Loucy (cell line): Measurements from ENCODE around the gene NPM1.

ENCODE experiments used
- H2AFZ ChIP-seq: fragments of 200-600 bp; sonication (generic); 2 replicates; pipeline ENCODE4 v1.6.0; 2016; ENCODE audit warnings: antibody characterized with exemption, mild to moderate bottlenecking, low read length, moderate library complexity
- H3F3A ChIP-seq: fragments of 200-600 bp; 2 replicates; pipeline ENCODE4 v1.6.0; 2016; ENCODE audit warnings: antibody characterized with exemption, low read depth, mild to moderate bottlenecking
- H3K27me3 ChIP-seq: fragments of 200-600 bp; sonication (generic); 2 replicates; pipeline ENCODE4 v1.6.1; 2014; ENCODE audit warnings: low read length, mild to moderate bottlenecking; ENCODE audit not compliant: insufficient read depth, poor library complexity, severe bottlenecking
- H3K36me3 ChIP-seq: fragments of 200-600 bp; sonication (generic); 2 replicates; pipeline ENCODE4 v1.6.1; 2016; ENCODE audit warnings: low read length; ENCODE audit not compliant: insufficient read depth
- H3K4me1 ChIP-seq: fragments of 200-600 bp; sonication (generic); 2 replicates; pipeline ENCODE4 v1.5.1; 2014; ENCODE audit warnings: low read length, mild to moderate bottlenecking; ENCODE audit not compliant: insufficient read depth, poor library complexity, severe bottlenecking
- H3K4me2 ChIP-seq: fragments of 200-600 bp; sonication (generic); 2 replicates; pipeline ENCODE4 v1.6.0; 2014; ENCODE audit warnings: antibody characterized with exemption, low read length, low read depth, mild to moderate bottlenecking; ENCODE audit not compliant: poor library complexity, severe bottlenecking
- H3K4me3 ChIP-seq: fragments of 200-600 bp; sonication (generic); 2 replicates; pipeline ENCODE4 v1.5.1; 2014; ENCODE audit warnings: low read length, mild to moderate bottlenecking, mixed read lengths; ENCODE audit not compliant: poor library complexity, severe bottlenecking
- H3K79me2 ChIP-seq: fragments of 200-600 bp; sonication (generic); 2 replicates; pipeline ENCODE4 v1.6.1; 2014; ENCODE audit warnings: low read length; ENCODE audit not compliant: insufficient read depth
- H3K9ac ChIP-seq: fragments of 200-600 bp; sonication (generic); 2 replicates; pipeline ENCODE4 v1.6.0; 2014; ENCODE audit warnings: mild to moderate bottlenecking, low read depth, low read length, moderate library complexity; ENCODE audit not compliant: poor library complexity, severe bottlenecking
- H3K9me2 ChIP-seq: fragments of 200-600 bp; sonication (generic); replicated peaks from 2 replicates; pipeline ENCODE4 v1.6.1; 2016; ENCODE audit warnings: low read depth, low read length, mixed read lengths
- H3K9me3 ChIP-seq: fragments of 200-600 bp; sonication (generic); 2 replicates; pipeline ENCODE4 v1.6.1; 2014; ENCODE audit warnings: mild to moderate bottlenecking, antibody characterized with exemption, low read length, low read depth; ENCODE audit not compliant: insufficient read depth
- H4K20me1 ChIP-seq: fragments of 200-600 bp; sonication (generic); 2 replicates; pipeline ENCODE4 v1.6.0; 2014; ENCODE audit warnings: antibody characterized with exemption, low read length, mild to moderate bottlenecking; ENCODE audit not compliant: insufficient read depth, poor library complexity, severe bottlenecking
- CTCF ChIP-seq: fragments of 200-600 bp; sonication (generic); conservative IDR thresholded peaks from 2 replicates; pipeline ENCODE4 v1.5.1; 2014; ENCODE audit warnings: mild to moderate bottlenecking, antibody characterized with exemption, low read length
- EZH2phosphoT487 ChIP-seq: fragments of 200-600 bp; IDR thresholded peaks from 2 replicates; pipeline ENCODE4 v1.6.1; 2018; ENCODE audit warnings: antibody characterized with exemption, mild to moderate bottlenecking, moderate library complexity, borderline replicate concordance

The NPM1 gene

DNA sequence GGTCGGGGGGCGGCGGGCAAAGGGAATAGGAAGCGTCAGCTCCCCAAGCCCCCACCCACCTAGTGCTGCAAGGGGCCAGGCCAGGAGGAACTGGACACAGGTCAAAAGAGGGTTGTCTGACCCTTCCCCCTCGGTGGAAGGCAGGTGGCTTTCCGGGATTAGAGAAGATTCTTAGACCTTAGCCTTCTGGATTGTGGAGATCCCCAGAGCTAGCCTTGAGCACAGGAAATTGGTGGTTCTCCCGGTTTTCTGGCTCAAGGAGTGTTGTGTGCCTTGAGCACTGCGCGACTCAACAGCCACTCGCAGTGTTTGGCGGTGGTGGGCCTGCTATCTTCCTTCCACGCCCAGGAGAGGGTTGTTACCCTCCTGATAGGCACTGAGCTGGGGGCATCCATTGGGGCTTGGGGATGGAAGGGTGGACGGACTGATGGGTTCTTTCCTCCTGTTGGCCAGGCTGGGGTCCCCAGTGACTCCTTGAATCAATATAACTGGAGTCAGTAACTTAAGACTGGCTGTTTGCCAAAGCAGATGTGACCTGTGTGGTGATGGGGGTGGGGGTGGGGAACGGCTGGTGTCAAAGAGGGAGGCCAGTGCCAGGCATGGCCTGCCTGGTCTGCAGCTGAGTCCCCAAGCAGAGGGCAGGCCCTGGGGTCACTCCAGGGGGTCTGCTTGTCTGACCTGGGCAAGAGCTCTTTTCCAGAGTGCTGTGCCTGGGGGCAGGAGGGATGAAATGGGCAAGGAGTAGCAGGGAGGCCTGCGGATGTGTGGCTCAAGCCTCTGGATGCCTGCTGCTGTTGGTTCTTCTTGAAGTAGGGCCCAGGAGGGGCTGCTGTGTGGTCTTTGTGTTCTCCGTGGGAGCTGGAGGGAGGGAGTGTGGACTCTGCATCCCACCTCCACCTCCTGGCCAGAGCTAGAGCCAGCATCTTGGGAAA lies 33.9 kb downstream of the NPM1 start:
- TF ChIP-seq CTCF: no peak
- TF ChIP-seq EZH2phosphoT487: no peak
- Histone ChIP-seq H2AFZ (no peak overlapping the region), H3K79me2 (no peaks in the 10 kb centered on the region), H3K4me2 (no peak overlapping the region), H3K4me1 (no peaks in the 10 kb centered on the region), H3K9me3 (no peaks in the 10 kb centered on the region), H3K9me2 (no peaks in the 10 kb centered on the region), H3K36me3 (no peaks in the 10 kb centered on the region), H3K27me3 (no peaks in the 10 kb centered on the region), H3K9ac (no peak overlapping the region), H3F3A (no peaks in the 10 kb centered on the region), H3K4me3 (no peak overlapping the region), H4K20me1 (no peaks in the 10 kb centered on the region)

DNA sequence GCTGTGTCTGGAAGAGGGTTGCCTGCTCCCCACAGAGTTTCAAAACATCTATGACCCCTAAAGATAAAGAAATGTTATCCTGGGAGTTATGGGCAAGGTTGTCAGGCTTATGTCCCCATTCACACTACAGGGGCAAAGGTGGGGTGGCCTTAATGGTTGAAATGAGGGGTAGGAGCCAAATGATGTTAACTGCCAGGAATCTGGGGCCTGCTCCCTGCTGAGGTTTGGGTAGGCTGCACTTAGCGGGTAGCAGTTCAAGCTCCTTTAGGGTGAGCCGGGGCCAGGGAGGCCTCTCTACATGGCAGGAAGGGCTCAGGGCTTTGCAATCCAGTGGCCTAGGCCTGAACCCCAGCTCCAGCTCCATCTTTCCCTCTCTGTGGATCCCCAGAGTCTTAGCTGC lies 34.8 kb downstream of the NPM1 start:
- no peaks in the 10 kb centered on the region for H3K27me3 ChIP-seq
- H3K4me3 ChIP-seq: no peak overlapping the region
- no peak for TF ChIP-seq EZH2phosphoT487
- H3K9me2 ChIP-seq: no peaks in the 10 kb centered on the region
- no peaks in the 10 kb centered on the region for H3F3A ChIP-seq
- no peaks in the 10 kb centered on the region for H3K9me3 ChIP-seq
- no peaks in the 10 kb centered on the region for H3K36me3 ChIP-seq
- H3K79me2 ChIP-seq: no peaks in the 10 kb centered on the region
- H3K4me2 ChIP-seq: no peak overlapping the region
- H4K20me1 ChIP-seq: no peaks in the 10 kb centered on the region
- H2AFZ ChIP-seq: no peak overlapping the region
- no peak overlapping the region for H3K9ac ChIP-seq
- no peaks in the 10 kb centered on the region for H3K4me1 ChIP-seq

- Histone ChIP-seq H3K4me1 (no peaks in the 10 kb centered on the region), H3K27me3 (no peaks in the 10 kb centered on the region), H4K20me1 (no peaks in the 10 kb centered on the region), H3K9me2 (no peaks in the 10 kb centered on the region), H3K9ac (no peak overlapping the region), H3F3A (no peaks in the 10 kb centered on the region), H3K9me3 (no peaks in the 10 kb centered on the region), H3K4me2 (no peak overlapping the region), H3K4me3 (no peak overlapping the region), H3K79me2 (no peaks in the 10 kb centered on the region), H3K36me3 (no peaks in the 10 kb centered on the region), H2AFZ (no peak overlapping the region)
- TF ChIP-seq EZH2phosphoT487 (no peak), CTCF (no peak)
Observed at GRCh38 chr5:171422902-171423663, 35.4 kb downstream of the NPM1 start.
